Measurements from ENCODE around the gene WDR13.

DNA sequence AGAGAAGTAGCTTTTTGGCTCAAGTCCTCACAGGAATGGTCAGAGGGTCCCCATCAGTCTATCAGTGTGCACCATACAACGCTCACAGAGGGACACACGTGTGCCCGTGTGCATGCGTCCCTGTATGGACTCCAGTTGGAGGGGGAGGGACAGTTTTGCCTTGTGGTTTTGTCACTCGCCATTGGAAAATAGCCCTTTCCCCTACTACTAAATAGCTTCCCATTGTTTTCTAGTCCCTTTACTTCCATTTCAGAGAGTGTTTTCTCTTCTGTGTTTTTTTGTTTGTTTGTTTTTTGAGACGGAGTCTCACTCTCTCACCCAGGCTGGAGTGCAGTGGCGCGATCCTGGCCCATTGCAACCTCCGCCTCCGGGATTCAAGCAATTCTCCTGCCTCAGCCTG, 34.9 kb downstream of the WDR13 start:
- TF ChIP-seq SMAD3 (CRISPR knock-in tag; IDR thresholded peaks at IDR 0.05; ENCODE audit: borderline replicate concordance), result no peak
- no peak for TF ChIP-seq CTCF (IDR thresholded peaks at IDR 0.05)
- no peak for TF ChIP-seq CREB1 (CRISPR knock-in tag; IDR thresholded peaks at IDR 0.05)
